ENCODE data around the gene CAMSAP3. TPM values are rescaled to one million over a fixed set of nuclear protein-coding genes. Genes with fewer than 3 reads are reported as not detected.

CAMSAP3 gene
- not detected in 2 replicates for total RNA-seq

GRCh38 chr19:7595466-7596133, at the start of gene CAMSAP3:
Gene CAMSAP3, plus strand, starts transcription at chr19:7595863. Its CDS starts 140 bp downstream, at chr19:7596003.

GRCh38 chr19:7629347-7630054, 33.8 kb downstream of the CAMSAP3 start, which contains the start of the genes PET100 and XAB2:
Gene PET100, plus strand, starts transcription at chr19:7629793. Its CDS starts 41 bp downstream, at chr19:7629834.
Gene XAB2, minus strand, starts transcription at chr19:7629545. Its CDS starts 18 bp downstream, at chr19:7629527.

GRCh38 chr19:7633698-7634097, 38.0 kb downstream of the CAMSAP3 start, which contains the start of gene PCP2:
Gene PCP2, minus strand, starts transcription at chr19:7633719. Its CDS starts 262 bp downstream, at chr19:7633457.

GRCh38 chr19:7636691-7637373, 41.2 kb downstream of the CAMSAP3 start, which contains the start of gene STXBP2:
Gene STXBP2, plus strand, starts transcription at chr19:7637110. Its CDS starts 40 bp downstream, at chr19:7637150.

Other genes with a start within 250 kb of the CAMSAP3 start
- gene ARHGEF18, start 246.9 kb upstream of the CAMSAP3 start, total RNA-seq = 32.6 and 32.7 TPM in 2 replicates
- gene PEX11G, start 106.8 kb upstream of the CAMSAP3 start, total RNA-seq = 1.5 and 6.2 TPM in 2 replicates
- 6.7 and 10.4 TPM in 2 replicates for gene ZNF358, start 79.8 kb upstream of the CAMSAP3 start, total RNA-seq
- gene MCOLN1, start 73.2 kb upstream of the CAMSAP3 start, total RNA-seq = 3.1 and 4.2 TPM in 2 replicates
- 61.4 and 80.3 TPM in 2 replicates for gene PNPLA6, start 60.1 kb upstream of the CAMSAP3 start, total RNA-seq
- gene XAB2, start 33.7 kb downstream of the CAMSAP3 start, total RNA-seq = 14.9 and 30.3 TPM in 2 replicates
- gene PET100, start 33.9 kb downstream of the CAMSAP3 start, total RNA-seq = 9.6 and 14.6 TPM in 2 replicates
- gene PCP2, start 37.9 kb downstream of the CAMSAP3 start, total RNA-seq = not detected in 2 replicates
- gene STXBP2, start 41.2 kb downstream of the CAMSAP3 start, total RNA-seq = 32.1 and 51.8 TPM in 2 replicates
- gene RETN, start 73.2 kb downstream of the CAMSAP3 start, total RNA-seq = not detected in 2 replicates
- gene MCEMP1, start 81.2 kb downstream of the CAMSAP3 start, total RNA-seq = not detected in 2 replicates
- gene TRAPPC5, start 85.0 kb downstream of the CAMSAP3 start, total RNA-seq = 42.8 and 84.9 TPM in 2 replicates
- gene FCER2, start 106.3 kb downstream of the CAMSAP3 start, total RNA-seq = not detected in 2 replicates
- gene CLEC4G, start 136.2 kb downstream of the CAMSAP3 start, total RNA-seq = not detected in 2 replicates
- not detected in 2 replicates for gene CD209, start 151.7 kb downstream of the CAMSAP3 start, total RNA-seq
- gene CLEC4M, start 167.4 kb downstream of the CAMSAP3 start, total RNA-seq = 0.19 and 0.28 TPM in 2 replicates
- 17.2 and 17.3 TPM in 2 replicates for gene EVI5L, start 234.4 kb downstream of the CAMSAP3 start, total RNA-seq

Data from regular cardiac myocyte (primary cell).